Cardiac septum (tissue), 1 donor: Measurements from ENCODE around the gene TDRD3. TPM values are rescaled to one million over a fixed set of nuclear protein-coding genes. Genes with fewer than 3 reads are reported as not detected.

ENCODE experiments used
- DNase-seq: peaks from one replicate; pipeline ENCODE4 v3.0.0-alpha.2; 2020; ENCODE audit warnings: low spot score
- intact Hi-C: fragments of 100-400 bp; cut with DNase I; formaldehyde crosslinking; loops from one replicate; pipeline ENCODE4 v1.14.0; 2022
- total RNA-seq: library from RNA; stranded (reverse); fragmentation: NEBNext Ultra II Directional; extraction: Animal tissue kit (Norgen Biotek cat#: 25700); gene quantifications from one replicate; pipeline ENCODE4 v1.2.1, GENCODE V29; 2021
- donor health status: DM: no; HTN: no; CAD: no.

Gene TDRD3
- total RNA-seq, 1 donor from 2014 or later: 47.8 TPM

DNA sequence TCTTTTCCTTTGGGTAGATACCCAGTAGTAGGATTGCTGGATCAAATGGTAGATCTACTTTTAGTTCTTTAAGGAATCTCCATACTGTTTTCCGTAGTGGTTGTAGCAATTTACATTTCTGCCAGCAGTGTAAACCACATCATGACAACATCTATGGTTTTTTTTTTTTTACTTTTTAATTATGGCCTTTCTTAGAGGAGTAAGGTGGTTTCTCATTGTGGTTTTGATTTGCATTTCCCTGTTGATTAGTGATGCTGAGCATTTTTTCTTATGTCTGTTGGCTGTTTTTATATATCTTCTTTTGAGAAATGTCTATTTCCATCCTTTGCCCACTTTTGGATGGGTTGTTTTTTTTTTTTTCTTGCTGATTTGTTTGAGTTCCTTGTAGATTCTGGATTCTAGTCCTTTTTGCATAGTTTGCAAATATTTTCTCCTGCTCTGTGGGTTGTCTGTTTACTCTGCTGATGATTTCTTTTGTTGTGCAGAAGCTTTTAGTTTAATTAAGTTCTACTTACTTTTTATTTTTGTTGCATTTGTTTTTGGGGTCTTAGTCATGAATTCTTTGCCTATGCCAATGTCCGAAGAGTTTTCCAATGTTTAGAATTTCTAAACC, 38.8 kb downstream of the TDRD3 start:
- intact Hi-C loops: loop anchor here (10.0 kb wide), 1 partner anchor 91 kb away; no protein-coding TSS in a partner anchor
- no peak for DNase-seq

GRCh38 chr13:60439201-60439600, 42.2 kb downstream of the TDRD3 start:
- DNase-seq: no peak
- intact Hi-C loops: loop anchor here (10.0 kb wide), 1 partner anchor 94 kb away; no protein-coding TSS in a partner anchor

GRCh38 chr13:60441761-60442160, 44.7 kb downstream of the TDRD3 start:
- intact Hi-C loops: no loop called here
- no peak for DNase-seq

GRCh38 chr13:60448907-60449510, 52.0 kb downstream of the TDRD3 start:
- intact Hi-C loops: no loop called here
- DNase-seq: no peak

- no peak for DNase-seq
- intact Hi-C loops: no loop called here
These were observed 56.5 kb downstream of the TDRD3 start for GRCh38 chr13:60453490-60453889.

DNA sequence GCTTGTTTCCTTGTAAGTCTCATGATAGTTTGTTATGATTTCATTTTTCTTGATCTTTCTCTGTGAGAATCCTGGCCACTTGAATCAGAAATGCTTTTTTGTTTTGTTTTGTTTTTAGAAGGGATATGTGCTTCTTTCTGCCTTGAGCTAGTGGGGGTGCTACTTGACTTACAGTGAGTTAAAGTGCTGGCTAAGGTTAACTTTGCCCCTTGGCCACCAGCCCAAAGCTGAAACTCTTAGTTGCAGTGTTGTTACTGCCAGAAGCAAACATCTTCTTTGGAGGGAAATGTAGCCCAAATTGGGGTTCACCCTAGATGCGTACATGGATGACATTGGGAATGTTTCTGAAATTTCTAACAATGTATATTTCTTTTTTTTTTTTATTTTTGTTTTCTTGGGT, 57.4 kb downstream of the TDRD3 start:
- no peak for DNase-seq
- intact Hi-C loops: no loop called here

DNA sequence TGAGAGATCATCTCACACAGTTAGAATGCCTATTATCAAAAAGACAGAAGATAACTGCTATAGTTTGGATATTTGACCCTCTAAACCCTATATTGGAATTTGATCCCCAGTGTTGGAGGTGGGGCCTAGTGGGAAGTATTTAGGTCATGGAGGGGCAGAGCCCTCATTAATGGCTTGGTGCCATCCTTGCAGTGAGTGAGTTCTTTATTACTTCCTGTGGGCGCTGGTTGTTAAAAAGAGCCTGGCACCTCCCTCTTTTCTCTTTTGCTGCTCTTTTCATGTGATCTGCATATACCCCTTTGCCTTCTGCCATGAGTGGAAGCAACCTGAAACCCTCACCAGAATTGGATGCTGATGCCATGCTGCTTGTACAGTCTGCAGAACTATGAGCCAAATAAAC, 66.8 kb downstream of the TDRD3 start:
- intact Hi-C loops: no loop called here
- no peak for DNase-seq

DNA sequence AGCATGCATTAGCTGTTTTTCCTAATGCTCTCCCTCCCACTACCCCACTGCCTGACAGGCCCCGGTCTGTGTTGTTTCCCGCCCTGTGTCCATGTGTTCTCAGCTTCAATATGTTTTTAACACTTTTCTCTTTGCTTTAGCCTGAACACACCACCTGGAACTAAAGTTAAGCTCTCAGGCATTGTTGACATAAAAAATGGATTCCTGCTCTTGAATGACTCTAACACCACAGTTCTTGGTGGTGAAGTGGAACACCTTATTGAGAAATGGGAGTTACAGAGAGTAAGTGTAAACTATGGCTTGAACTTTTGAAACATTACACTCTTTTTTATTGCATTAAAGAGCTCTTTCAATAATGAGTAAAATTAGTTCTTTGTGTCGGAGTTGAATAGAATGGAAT, 70.1 kb downstream of the TDRD3 start:
- DNase-seq: no peak
- intact Hi-C loops: no loop called here

DNA sequence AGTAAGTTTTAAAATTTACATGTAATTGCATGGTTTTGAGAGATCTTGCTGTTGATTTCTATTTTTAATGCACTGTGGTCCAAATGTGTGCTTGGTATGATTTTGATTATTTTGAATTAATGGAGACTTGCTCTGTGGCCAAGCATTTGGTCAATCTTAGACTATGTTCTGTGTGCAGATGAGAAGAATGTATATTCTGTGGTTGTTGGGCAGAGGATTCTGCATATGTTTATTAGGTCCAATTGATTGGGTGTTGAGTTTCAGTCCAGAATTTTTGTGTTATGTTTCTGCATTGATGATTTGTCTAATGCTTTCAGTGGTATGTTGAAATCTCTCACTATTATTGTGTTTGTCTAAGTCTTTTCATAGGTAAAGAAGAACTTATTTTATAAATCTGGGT, 82.3 kb downstream of the TDRD3 start:
- intact Hi-C loops: no loop called here
- no peak for DNase-seq

DNA sequence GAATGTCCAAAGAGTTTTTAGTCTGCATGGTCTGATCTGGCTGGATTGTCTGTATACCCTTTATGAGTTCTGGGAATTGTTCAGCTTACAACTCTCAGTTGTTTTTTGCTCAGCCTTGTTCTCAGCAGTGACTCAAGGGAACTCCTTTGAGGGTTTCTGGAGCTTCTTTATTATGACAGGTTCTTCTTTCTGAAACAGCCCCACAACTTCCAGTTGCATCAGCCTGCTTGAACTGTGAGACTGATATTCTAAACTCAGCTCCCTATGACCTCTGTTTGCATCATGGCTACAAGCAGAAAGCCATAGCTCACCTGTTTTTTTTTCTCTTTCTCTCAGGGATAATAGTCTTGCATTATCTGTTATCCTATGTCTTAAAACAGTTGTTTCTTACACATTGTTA, 85.0 kb downstream of the TDRD3 start:
- intact Hi-C loops: no loop called here
- DNase-seq: no peak

DNA sequence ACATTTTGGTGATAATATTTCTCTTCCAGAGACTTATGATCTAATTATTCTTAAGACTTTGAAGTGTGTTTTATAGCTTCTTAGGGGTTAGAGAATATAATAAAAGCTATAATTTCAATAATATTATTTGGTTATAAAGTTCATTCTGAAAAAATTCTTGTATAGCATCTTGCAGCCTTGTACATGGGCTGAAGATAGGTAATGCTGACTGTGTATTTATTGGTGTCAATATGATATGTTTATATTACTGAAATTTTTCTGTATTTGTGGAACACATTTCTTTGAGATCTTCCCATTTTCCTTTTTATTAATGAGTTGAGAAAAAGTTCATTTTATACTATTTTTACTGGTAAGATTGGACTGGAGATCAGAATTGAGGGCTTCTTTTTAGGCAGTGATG, 87.8 kb downstream of the TDRD3 start:
- intact Hi-C loops: no loop called here
- DNase-seq: no peak

- intact Hi-C loops: no loop called here
- DNase-seq: no peak
These were observed 94.5 kb downstream of the TDRD3 start for GRCh38 chr13:60491531-60491930.

GRCh38 chr13:60492187-60492586, 95.2 kb downstream of the TDRD3 start:
- intact Hi-C loops: no loop called here
- no peak for DNase-seq

DNA sequence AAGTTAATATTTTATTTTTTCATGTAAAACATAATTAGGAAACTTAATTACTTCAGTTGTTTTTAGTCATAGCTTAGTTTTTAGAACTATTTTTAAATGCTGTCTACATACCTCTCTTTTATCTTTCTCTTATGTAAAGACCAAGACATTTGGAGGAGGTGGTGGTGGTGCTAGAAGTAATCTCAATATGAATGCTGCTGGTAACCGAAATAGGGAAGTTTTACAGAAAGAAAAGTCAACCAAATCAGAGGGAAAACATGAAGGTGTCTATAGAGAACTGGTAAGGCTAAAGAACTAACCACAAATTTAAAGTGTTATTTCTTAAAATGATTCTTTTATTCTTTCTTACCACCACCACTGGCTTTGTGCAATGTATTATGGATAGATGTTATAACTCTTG, 97.3 kb downstream of the TDRD3 start:
- intact Hi-C loops: no loop called here
- no peak for DNase-seq

DNA sequence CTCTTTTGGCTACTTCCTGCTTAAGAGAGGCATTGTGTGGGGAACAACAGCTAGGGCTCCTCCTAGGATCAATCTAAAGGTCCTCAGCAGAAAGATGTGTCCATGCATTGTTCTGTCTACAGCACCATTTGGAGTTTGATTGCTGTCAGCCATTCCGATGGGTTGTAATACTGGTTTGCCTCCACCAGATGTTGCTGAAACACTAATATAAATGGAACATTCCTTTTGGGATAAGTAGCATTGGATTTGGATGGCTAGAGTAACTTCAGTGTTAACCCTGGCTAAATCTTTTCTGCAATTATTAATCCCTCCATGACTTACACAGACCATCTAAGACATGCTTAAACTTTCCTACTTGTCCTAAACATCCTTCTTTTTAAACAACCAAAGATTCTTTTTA, 104.2 kb downstream of the TDRD3 start:
- no peak for DNase-seq
- intact Hi-C loops: no loop called here

DNA sequence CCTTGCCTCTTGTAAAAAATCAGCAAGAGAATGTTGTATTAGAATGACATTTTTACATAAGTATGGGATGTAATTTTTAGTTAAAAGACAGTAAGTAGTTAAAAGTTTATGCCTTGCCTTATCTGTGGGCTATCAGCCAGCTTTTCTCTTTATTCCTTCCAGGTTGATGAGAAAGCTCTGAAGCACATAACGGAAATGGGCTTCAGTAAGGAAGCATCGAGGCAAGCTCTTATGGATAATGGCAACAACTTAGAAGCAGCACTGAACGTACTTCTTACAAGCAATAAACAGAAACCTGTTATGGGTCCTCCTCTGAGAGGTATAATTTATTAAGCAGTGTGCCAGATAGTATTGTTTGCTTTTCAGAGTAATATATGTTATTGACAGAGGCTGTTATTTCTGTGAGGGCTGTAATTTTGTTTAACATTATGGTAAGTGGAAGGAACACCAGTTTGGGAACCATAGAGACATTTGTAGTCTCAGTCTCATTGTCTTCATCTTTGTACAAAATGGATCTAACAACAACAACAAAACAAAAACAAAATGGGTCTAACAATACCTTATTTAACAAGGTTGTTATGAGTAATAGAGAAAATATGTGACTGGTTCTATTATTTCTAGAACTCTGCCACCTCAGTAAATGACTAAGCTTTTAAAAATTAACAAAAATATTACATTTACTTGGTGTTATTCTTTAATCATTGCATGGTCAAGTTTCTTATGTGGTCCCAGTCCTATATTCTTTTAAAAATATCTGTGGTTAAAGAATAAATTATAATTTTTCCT, 112.8 kb downstream of the TDRD3 start:
- intact Hi-C loops: no loop called here
- DNase-seq: no peak

DNA sequence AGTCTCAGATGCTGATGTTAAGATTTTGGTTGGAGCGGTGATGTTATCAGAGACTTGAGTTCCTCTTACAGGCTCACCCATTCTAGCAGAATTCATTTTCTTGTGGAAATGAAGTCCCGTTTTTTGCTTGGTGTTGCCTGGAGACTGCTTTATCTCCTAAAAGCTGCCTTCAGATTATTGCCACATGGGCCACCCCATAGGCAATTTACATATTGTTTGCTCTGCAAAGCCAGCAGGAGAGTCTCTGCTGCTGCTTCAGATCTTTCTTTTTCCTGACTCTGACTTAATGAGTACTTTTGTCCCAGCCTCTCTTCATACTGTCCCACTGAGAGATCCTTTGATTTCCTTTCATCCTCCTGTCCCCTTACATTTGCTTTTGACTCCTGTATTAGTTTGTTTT, 114.6 kb downstream of the TDRD3 start:
- no peak for DNase-seq
- intact Hi-C loops: no loop called here

GRCh38 chr13:60514891-60515290, 117.9 kb downstream of the TDRD3 start:
- no peak for DNase-seq
- intact Hi-C loops: no loop called here

- intact Hi-C loops: no loop called here
- no peak for DNase-seq
These were observed 122.5 kb downstream of the TDRD3 start for GRCh38 chr13:60519496-60519895.

DNA sequence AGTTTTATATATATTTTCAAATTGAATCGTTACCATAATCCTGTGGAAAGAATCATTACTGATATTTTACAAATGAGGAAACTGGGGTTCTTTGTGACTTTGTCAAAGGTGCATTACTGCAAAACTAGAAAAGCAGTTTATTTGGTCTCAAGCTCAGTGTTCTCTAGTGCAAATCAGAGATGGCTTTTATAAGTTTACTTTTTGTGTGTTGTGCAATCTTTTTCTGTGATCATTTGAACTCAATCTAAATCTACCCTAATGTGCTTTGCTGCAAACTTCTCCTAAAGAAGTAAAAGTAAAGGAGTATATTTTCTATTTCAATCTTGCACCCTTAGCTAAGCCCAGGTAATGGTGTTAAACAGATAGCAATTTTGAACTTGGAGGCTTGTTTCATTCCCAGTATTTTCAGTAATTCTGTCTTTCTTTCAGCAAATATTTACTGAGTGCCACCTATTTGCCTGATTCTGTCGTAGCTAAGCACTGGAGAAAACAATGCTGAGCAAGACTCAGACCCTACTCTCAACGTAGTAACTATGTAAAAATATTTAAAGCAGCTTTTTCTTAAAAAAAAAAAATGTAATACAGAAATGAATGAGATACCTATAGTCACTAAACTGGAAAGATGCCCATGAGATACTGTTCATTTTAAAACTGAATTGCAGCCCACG, 124.0 kb downstream of the TDRD3 start:
- intact Hi-C loops: no loop called here
- DNase-seq: no peak

DNA sequence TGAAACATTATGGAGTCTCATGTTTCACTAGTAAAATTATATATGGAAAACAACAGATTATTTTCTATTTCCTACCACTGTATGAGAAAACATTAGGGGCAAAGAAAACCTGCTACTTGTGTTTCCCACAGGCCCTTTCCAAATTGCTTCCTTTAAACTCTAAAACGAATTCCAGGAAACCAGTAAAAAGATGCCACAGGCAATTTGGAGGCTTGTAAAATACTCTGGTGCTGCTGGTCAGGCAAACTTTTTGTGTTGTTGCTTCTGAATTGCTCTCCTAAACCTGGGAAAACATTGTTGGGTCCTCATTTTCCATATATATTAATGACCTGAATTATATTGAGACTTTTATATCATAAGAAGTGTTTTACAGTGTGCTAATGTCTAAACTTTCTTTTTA, 141.5 kb downstream of the TDRD3 start:
- intact Hi-C loops: no loop called here
- no peak for DNase-seq
